Mammary epithelial cell (primary cell): ENCODE results near the gene TAAR6.

Experiments
- CTCF ChIP-seq, 2 donors: IDR thresholded peaks in 1 of 2; conservative IDR thresholded peaks in 1 of 2; 2 replicates each; pipeline ENCODE4 v1.5.1; 2011 to 2012; ENCODE audit warnings: inconsistent platforms in 2 of 2, low read length in 2 of 2, mild to moderate bottlenecking in 2 of 2, control low read depth in 1 of 2, low read depth in 1 of 2; ENCODE audit not compliant: insufficient read depth in 1 of 2; ENCODE audit errors: extremely low read depth in 1 of 2
- EZH2 ChIP-seq: IDR thresholded peaks from 2 replicates; pipeline ENCODE4 v1.6.1; 2012; ENCODE audit warnings: low read length, inconsistent platforms, borderline replicate concordance

GRCh38 chr6:132571774-132572173, 1.7 kb downstream of the TAAR6 start:
- no peak for TF ChIP-seq CTCF (conservative IDR thresholded peaks at IDR 0.05 in 1 of 2, IDR thresholded peaks at IDR 0.05 in 1 of 2; ENCODE audit: extremely low read depth in 1 of 2, insufficient read depth in 1 of 2, low read depth in 1 of 2, low read length in 2 of 2)
- TF ChIP-seq EZH2, result no peak
